Stimulated activated naive CD8-positive, alpha-beta T cell treated with anti-CD3 and anti-CD28 coated beads, Interleukin-15, amount 100 ng/mL, for 72 hours (primary cell): ENCODE results near the gene P2RY11.

Source experiments
- ATAC-seq: fragments of 150-1000 bp; cut with Tn5 transposase; 2 replicates; pipeline ENCODE4 v1.10.0; 2021; ENCODE audit warnings: mild to moderate bottlenecking, moderate library complexity
- DNase-seq, 2 donors: peaks; one replicate each; pipeline ENCODE4 v3.0.0; 2021 to 2022
- H3K27ac Mint-ChIP-seq, 2 donors: one replicate each; pipeline ENCODE4 v1.8.0; 2022; ENCODE audit warnings: mild to moderate bottlenecking in 2 of 2, mixed read lengths in 2 of 2, moderate library complexity in 2 of 2
- H3K27me3 Mint-ChIP-seq: one replicate; pipeline ENCODE4 v1.8.0; 2022; ENCODE audit warnings: mixed read lengths
- H3K4me1 Mint-ChIP-seq: one replicate; pipeline ENCODE4 v1.8.0; 2022; ENCODE audit warnings: mild to moderate bottlenecking, mixed read lengths
- H3K4me3 Mint-ChIP-seq, 2 donors: one replicate each; pipeline ENCODE4 v1.8.0; 2022; ENCODE audit warnings: mild to moderate bottlenecking in 2 of 2, mixed read lengths in 2 of 2, moderate library complexity in 1 of 2
- H3K9me3 Mint-ChIP-seq, 2 donors: one replicate each; pipeline ENCODE4 v1.8.0; 2022; ENCODE audit warnings: mixed read lengths in 2 of 2

P2RY11 gene

GRCh38 chr19:10111405-10111811, at the start of gene P2RY11:
Gene P2RY11, plus strand, starts transcription at chr19:10111693. Its CDS starts 29 bp downstream, at chr19:10111722.
- peak; percentile 52 to 65 for DNase-seq
- no peaks in the 10 kb centered on the region for H3K27me3 Mint-ChIP-seq
- H3K4me1 Mint-ChIP-seq = peaks cover 94% of the 10 kb centered on the region
- H3K9me3 Mint-ChIP-seq = no peaks in the 10 kb centered on the region
- H3K27ac Mint-ChIP-seq = peak within 1 kb of the TSS; percentile 92 to 97
- ATAC-seq = peak; percentile 38
- H3K4me3 Mint-ChIP-seq = peak within 1 kb of the TSS; percentile 59 to 87

- no peak for ATAC-seq
- no peak for DNase-seq
- Mint-ChIP-seq H3K9me3 (no peaks in the 10 kb centered on the region), H3K27me3 (peaks cover 23% of the 10 kb centered on the region), H3K4me3 (no peak overlapping the region), H3K4me1 (no peaks in the 10 kb centered on the region), H3K27ac (no peak overlapping the region)
Observed at GRCh38 chr19:10061717-10062310, 49.7 kb upstream of the P2RY11 start.

GRCh38 chr19:10068205-10068604, 43.3 kb upstream of the P2RY11 start:
- ATAC-seq = no peak
- peaks cover 0 to 5% of the 10 kb centered on the region in 2 donors for H3K9me3 Mint-ChIP-seq
- H3K27me3 Mint-ChIP-seq = no peaks in the 10 kb centered on the region
- DNase-seq = no peak
- H3K27ac Mint-ChIP-seq = no peak overlapping the region
- H3K4me3 Mint-ChIP-seq = no peak overlapping the region
- H3K4me1 Mint-ChIP-seq = peaks cover 8% of the 10 kb centered on the region

GRCh38 chr19:10069046-10069445, 42.4 kb upstream of the P2RY11 start:
- peaks cover 0 to 12% of the 10 kb centered on the region in 2 donors for H3K9me3 Mint-ChIP-seq
- ATAC-seq = no peak
- H3K27ac Mint-ChIP-seq = no peak overlapping the region
- H3K4me1 Mint-ChIP-seq = peaks cover 8% of the 10 kb centered on the region
- H3K27me3 Mint-ChIP-seq = no peaks in the 10 kb centered on the region
- no peak overlapping the region for H3K4me3 Mint-ChIP-seq
- no peak for DNase-seq

- peaks cover 8% of the 10 kb centered on the region for H3K4me1 Mint-ChIP-seq
- H3K27me3 Mint-ChIP-seq = peaks cover 3% of the 10 kb centered on the region
- no peak overlapping the region for H3K27ac Mint-ChIP-seq
- H3K4me3 Mint-ChIP-seq = no peak overlapping the region
- DNase-seq = no peak
- peaks cover 0 to 16% of the 10 kb centered on the region in 2 donors for H3K9me3 Mint-ChIP-seq
- no peak for ATAC-seq
Observed at GRCh38 chr19:10070730-10071446, 40.6 kb upstream of the P2RY11 start.

- peaks cover 0 to 16% of the 10 kb centered on the region in 2 donors for H3K9me3 Mint-ChIP-seq
- peak in 1 of 2 donors; percentile 53 for DNase-seq
- H3K27me3 Mint-ChIP-seq = peaks cover 9% of the 10 kb centered on the region
- peak; percentile 80 for ATAC-seq
- peak overlapping the region in 1 of 2 donors; percentile 65 for H3K27ac Mint-ChIP-seq
- no peaks in the 10 kb centered on the region for H3K4me1 Mint-ChIP-seq
- H3K4me3 Mint-ChIP-seq = no peak overlapping the region
Observed at GRCh38 chr19:10074153-10074552, 37.3 kb upstream of the P2RY11 start.

GRCh38 chr19:10076535-10076934, 35.0 kb upstream of the P2RY11 start:
- peaks cover 9% of the 10 kb centered on the region for H3K27me3 Mint-ChIP-seq
- no peak overlapping the region for H3K27ac Mint-ChIP-seq
- DNase-seq (no peak), ATAC-seq (no peak)
- no peaks in the 10 kb centered on the region for H3K4me1 Mint-ChIP-seq
- H3K9me3 Mint-ChIP-seq = peaks cover 0 to 16% of the 10 kb centered on the region in 2 donors
- no peak overlapping the region for H3K4me3 Mint-ChIP-seq

GRCh38 chr19:10078329-10078728, 33.2 kb upstream of the P2RY11 start:
- Mint-ChIP-seq H3K27me3 (peaks cover 9% of the 10 kb centered on the region), H3K4me3 (no peak overlapping the region), H3K4me1 (no peaks in the 10 kb centered on the region), H3K27ac (no peak overlapping the region), H3K9me3 (peaks cover 0 to 9% of the 10 kb centered on the region in 2 donors)
- DNase-seq (no peak), ATAC-seq (no peak)

GRCh38 chr19:10079031-10079453, 32.5 kb upstream of the P2RY11 start:
- Mint-ChIP-seq H3K4me1 (no peaks in the 10 kb centered on the region), H3K4me3 (no peak overlapping the region), H3K27ac (peak overlapping the region in 1 of 2 donors; percentile 79), H3K9me3 (peaks cover 0 to 3% of the 10 kb centered on the region in 2 donors), H3K27me3 (peaks cover 9% of the 10 kb centered on the region)
- ATAC-seq (no peak), DNase-seq (no peak)

- DNase-seq (no peak), ATAC-seq (no peak)
- Mint-ChIP-seq H3K4me3 (no peak overlapping the region), H3K9me3 (no peaks in the 10 kb centered on the region), H3K27ac (no peak overlapping the region), H3K4me1 (peaks cover 13% of the 10 kb centered on the region), H3K27me3 (no peaks in the 10 kb centered on the region)
Observed at GRCh38 chr19:10083911-10084310, 27.6 kb upstream of the P2RY11 start.

GRCh38 chr19:10084803-10085202, 26.7 kb upstream of the P2RY11 start:
- no peaks in the 10 kb centered on the region for H3K9me3 Mint-ChIP-seq
- H3K4me1 Mint-ChIP-seq = peaks cover 18% of the 10 kb centered on the region
- H3K27ac Mint-ChIP-seq = no peak overlapping the region
- ATAC-seq (no peak), DNase-seq (no peak)
- H3K4me3 Mint-ChIP-seq = peak overlapping the region in 1 of 2 donors; percentile 88
- H3K27me3 Mint-ChIP-seq = no peaks in the 10 kb centered on the region

- DNase-seq = peak; percentile 84 to 86
- peak; percentile 97 for ATAC-seq
- Mint-ChIP-seq H3K4me3 (peak within 1 kb of the TSS; percentile 88 to 90), H3K9me3 (no peaks in the 10 kb centered on the region), H3K4me1 (peaks cover 18% of the 10 kb centered on the region), H3K27me3 (no peaks in the 10 kb centered on the region), H3K27ac (peak within 1 kb of the TSS; percentile 65 to 93)
Observed at GRCh38 chr19:10085641-10086590, 25.6 kb upstream of the P2RY11 start, which contains the start of gene SHFL. Gene SHFL, plus strand, starts transcription at chr19:10086317. Its CDS starts 111 bp downstream, at chr19:10086428.

GRCh38 chr19:10086591-10087192, 24.8 kb upstream of the P2RY11 start:
- ATAC-seq = peak; percentile 46
- DNase-seq = peak in 1 of 2 donors; percentile 54
- H3K27ac Mint-ChIP-seq = peak overlapping the region; percentile 33 to 93

GRCh38 chr19:10087296-10088061, 24.0 kb upstream of the P2RY11 start:
- Mint-ChIP-seq H3K4me3 (peak overlapping the region; percentile 88 to 90), H3K9me3 (no peaks in the 10 kb centered on the region), H3K27ac (no peak overlapping the region), H3K4me1 (peaks cover 26% of the 10 kb centered on the region), H3K27me3 (no peaks in the 10 kb centered on the region)
- DNase-seq (no peak), ATAC-seq (no peak)

More at GRCh38 chr19:10086591-10087192, 24.8 kb upstream of the P2RY11 start:
- H3K4me3 Mint-ChIP-seq = peak overlapping the region; percentile 88 to 90
- peaks cover 21% of the 10 kb centered on the region for H3K4me1 Mint-ChIP-seq
- no peaks in the 10 kb centered on the region for H3K9me3 Mint-ChIP-seq
- H3K27me3 Mint-ChIP-seq = no peaks in the 10 kb centered on the region
